ENCODE measurements around the gene CYP2E1. TPM values are rescaled to one million over a fixed set of nuclear protein-coding genes. Genes with fewer than 3 reads are reported as not detected.
A peak's percentile ranks its signal among the peaks of the same experiment; 100 is the strongest.
"Not testable (repeated sequence)": the region's sequence is repeated elsewhere in the genome, so short reads cannot be mapped to it uniquely, and the experiment has no call there.

Gene CYP2E1
- total and polyA plus RNA-seq, 2 donors from 2014 or later: 2.9 to 3.4 TPM

GRCh38 chr10:133516057-133516456 is 11.1 kb upstream of the CYP2E1 start:
- H3K4me3 ChIP-seq (ENCODE audit: low read length in 3 of 3): no peak overlapping the region
- no peaks in the 10 kb centered on the region for H3K36me3 ChIP-seq (ENCODE audit: control insufficient read depth in 2 of 3, insufficient read depth in 3 of 3, low read length in 3 of 3)
- no peaks in the 10 kb centered on the region for H3K9me3 ChIP-seq (ENCODE audit: control insufficient read depth in 2 of 3, insufficient read depth in 1 of 3, low read length in 3 of 3)
- peaks cover 0 to 3% (median 0%) of the 10 kb centered on the region in 3 donors for H3K4me1 ChIP-seq (ENCODE audit: control insufficient read depth in 2 of 3, insufficient read depth in 2 of 3, low read depth in 1 of 3, low read length in 3 of 3)
- DNase-seq (peak in 1 of 5 donors; percentile 53), FAIRE-seq (no peak)
- H3K27ac ChIP-seq (ENCODE audit: low read depth in 2 of 2, low read length in 2 of 2): no peak overlapping the region
- TF ChIP-seq, protein P1, sequence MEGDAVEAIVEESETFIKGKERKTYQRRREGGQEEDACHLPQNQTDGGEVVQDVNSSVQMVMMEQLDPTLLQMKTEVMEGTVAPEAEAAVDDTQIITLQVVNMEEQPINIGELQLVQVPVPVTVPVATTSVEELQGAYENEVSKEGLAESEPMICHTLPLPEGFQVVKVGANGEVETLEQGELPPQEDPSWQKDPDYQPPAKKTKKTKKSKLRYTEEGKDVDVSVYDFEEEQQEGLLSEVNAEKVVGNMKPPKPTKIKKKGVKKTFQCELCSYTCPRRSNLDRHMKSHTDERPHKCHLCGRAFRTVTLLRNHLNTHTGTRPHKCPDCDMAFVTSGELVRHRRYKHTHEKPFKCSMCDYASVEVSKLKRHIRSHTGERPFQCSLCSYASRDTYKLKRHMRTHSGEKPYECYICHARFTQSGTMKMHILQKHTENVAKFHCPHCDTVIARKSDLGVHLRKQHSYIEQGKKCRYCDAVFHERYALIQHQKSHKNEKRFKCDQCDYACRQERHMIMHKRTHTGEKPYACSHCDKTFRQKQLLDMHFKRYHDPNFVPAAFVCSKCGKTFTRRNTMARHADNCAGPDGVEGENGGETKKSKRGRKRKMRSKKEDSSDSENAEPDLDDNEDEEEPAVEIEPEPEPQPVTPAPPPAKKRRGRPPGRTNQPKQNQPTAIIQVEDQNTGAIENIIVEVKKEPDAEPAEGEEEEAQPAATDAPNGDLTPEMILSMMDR (IDR thresholded peaks at IDR 0.05; ENCODE audit: borderline replicate concordance, extremely low read depth, insufficient read depth): no peak
- no peaks in the 10 kb centered on the region for H3K27me3 ChIP-seq (ENCODE audit: control insufficient read depth, insufficient read depth, low read length)
- H3K9ac ChIP-seq (ENCODE audit: low read length in 3 of 3): no peak overlapping the region
- intact Hi-C loops (cut with DNase I): no loop called here

GRCh38 chr10:133518517-133518916 is 8.6 kb upstream of the CYP2E1 start:
- FAIRE-seq; H3K27ac ChIP-seq (ENCODE audit: low read depth in 2 of 2, low read length in 2 of 2); H3K36me3 ChIP-seq (ENCODE audit: control insufficient read depth in 2 of 3, insufficient read depth in 3 of 3, low read length in 3 of 3); H3K9ac ChIP-seq (ENCODE audit: low read length in 3 of 3); H3K9me3 ChIP-seq (ENCODE audit: control insufficient read depth in 2 of 3, insufficient read depth in 1 of 3, low read length in 3 of 3); H3K27me3 ChIP-seq (ENCODE audit: control insufficient read depth, insufficient read depth, low read length); DNase-seq; H3K4me3 ChIP-seq (ENCODE audit: low read length in 3 of 3); H3K4me1 ChIP-seq (ENCODE audit: control insufficient read depth in 2 of 3, insufficient read depth in 2 of 3, low read depth in 1 of 3, low read length in 3 of 3); intact Hi-C loops (cut with DNase I): not testable (repeated sequence)

GRCh38 chr10:133520193-133520738 is 6.9 kb upstream of the CYP2E1 start:
- Histone ChIP-seq H3K36me3 (ENCODE audit: control insufficient read depth in 2 of 3, insufficient read depth in 3 of 3, low read length in 3 of 3) (no peaks in the 10 kb centered on the region), H3K27me3 (ENCODE audit: control insufficient read depth, insufficient read depth, low read length) (no peaks in the 10 kb centered on the region), H3K4me1 (ENCODE audit: control insufficient read depth in 2 of 3, insufficient read depth in 2 of 3, low read depth in 1 of 3, low read length in 3 of 3) (peaks cover 0 to 3% (median 0%) of the 10 kb centered on the region in 3 donors), H3K9ac (ENCODE audit: low read length in 3 of 3) (peak overlapping the region in 1 of 3 donors; percentile 31), H3K4me3 (ENCODE audit: low read length in 3 of 3) (peak overlapping the region; percentile 7 to 64 (median 48)), H3K9me3 (ENCODE audit: control insufficient read depth in 2 of 3, insufficient read depth in 1 of 3, low read length in 3 of 3) (peaks cover 0 to 12% (median 0%) of the 10 kb centered on the region in 3 donors), H3K27ac (ENCODE audit: low read depth in 2 of 2, low read length in 2 of 2) (no peak overlapping the region)
- DNase-seq (peak; percentile 63 to 90 (median 74)), FAIRE-seq (no peak)
- intact Hi-C loops (cut with DNase I): no loop called here
- TF ChIP-seq, protein P1 (IDR thresholded peaks at IDR 0.05; ENCODE audit: borderline replicate concordance, extremely low read depth, insufficient read depth): peak; percentile 46

- peaks cover 5% of the 10 kb centered on the region for H3K27me3 ChIP-seq (ENCODE audit: control insufficient read depth, insufficient read depth, low read length)
- H3K9me3 ChIP-seq (ENCODE audit: control insufficient read depth in 2 of 3, insufficient read depth in 1 of 3, low read length in 3 of 3): peaks cover 0 to 12% (median 0%) of the 10 kb centered on the region in 3 donors
- intact Hi-C loops (cut with DNase I): no loop called here
- no peak for DNase-seq
- no peak overlapping the region for H3K4me3 ChIP-seq (ENCODE audit: low read length in 3 of 3)
- H3K9ac ChIP-seq (ENCODE audit: low read length in 3 of 3): no peak overlapping the region
- H3K27ac ChIP-seq (ENCODE audit: low read depth in 2 of 2, low read length in 2 of 2): no peak overlapping the region
- TF ChIP-seq, protein P1 (IDR thresholded peaks at IDR 0.05; ENCODE audit: borderline replicate concordance, extremely low read depth, insufficient read depth): no peak
- H3K36me3 ChIP-seq (ENCODE audit: control insufficient read depth in 2 of 3, insufficient read depth in 3 of 3, low read length in 3 of 3): no peaks in the 10 kb centered on the region
- no peak for FAIRE-seq
- peaks cover 0 to 3% (median 0%) of the 10 kb centered on the region in 3 donors for H3K4me1 ChIP-seq (ENCODE audit: control insufficient read depth in 2 of 3, insufficient read depth in 2 of 3, low read depth in 1 of 3, low read length in 3 of 3)
Measured at GRCh38 chr10:133523631-133524203, 3.4 kb upstream of the CYP2E1 start.

All from kidney (tissue), 14 donors.